HFFc6 (cell line): ENCODE measurements around the gene TLE4. TPM values are rescaled to one million over a fixed set of nuclear protein-coding genes. Genes with fewer than 3 reads are reported as not detected.
"Not testable (repeated sequence)": the region's sequence is repeated elsewhere in the genome, so short reads cannot be mapped to it uniquely, and the experiment has no call there.

ENCODE experiments used
- DNase-seq: peaks from one replicate; pipeline ENCODE4 v3.0.0-alpha.2; 2018
- H3K27ac Mint-ChIP-seq: 2 replicates; pipeline ENCODE4 v1.8.0; 2020; ENCODE audit warnings: mild to moderate bottlenecking, mixed read lengths
- H3K27me3 Mint-ChIP-seq: 2 replicates; pipeline ENCODE4 v1.8.0; 2021; ENCODE audit warnings: mild to moderate bottlenecking, moderate library complexity, mixed read lengths; ENCODE audit not compliant: insufficient read depth
- H3K36me3 Mint-ChIP-seq: 2 replicates; pipeline ENCODE4 v1.8.0; 2021; ENCODE audit warnings: low read depth, mixed read lengths
- H3K4me1 Mint-ChIP-seq: 2 replicates; pipeline ENCODE4 v1.8.0; 2020; ENCODE audit warnings: low read depth, mixed read lengths
- H3K4me3 Mint-ChIP-seq: 2 replicates; pipeline ENCODE4 v1.8.0; 2020; ENCODE audit warnings: mild to moderate bottlenecking, moderate library complexity, mixed read lengths
- H3K9me3 Mint-ChIP-seq: 2 replicates; pipeline ENCODE4 v1.8.0; 2020; ENCODE audit warnings: mild to moderate bottlenecking, mixed read lengths
- CTCF ChIP-seq: fragments of 200-600 bp; sonication (generic); IDR thresholded peaks from 2 replicates; pipeline ENCODE4 v1.5.0; 2021; ENCODE audit warnings: antibody characterized with exemption, mild to moderate bottlenecking
- total RNA-seq, 6 experiments: library from RNA; stranded (reverse); fragmentation: NEBNext Ultra II Directional; extraction: Animal tissue kit (Norgen Biotek cat#: 25700); gene quantifications; 2 replicates in 1 of 6; 3 replicates in 5 of 6; pipeline ENCODE4 v1.2.3, GENCODE V29; 2021

Gene TLE4
- total RNA-seq, 6 experiments from 2014 or later: 126 to 186 (median 139) TPM

- DNase-seq: no peak
- peaks cover 25% of the 10 kb centered on the region; the same call in 1 of the 2 replicates for H3K4me1 Mint-ChIP-seq
- peaks cover 34% of the 10 kb centered on the region for H3K36me3 Mint-ChIP-seq
Observed at GRCh38 chr9:79736051-79736450, 164.3 kb downstream of the TLE4 start.

GRCh38 chr9:79741381-79741780 lies 169.6 kb downstream of the TLE4 start:
- H3K27ac Mint-ChIP-seq: no peak overlapping the region
- no peak overlapping the region for H3K4me3 Mint-ChIP-seq
- H3K9me3 Mint-ChIP-seq: no peaks in the 10 kb centered on the region; the same call in 1 of the 2 replicates
- H3K36me3 Mint-ChIP-seq: no peaks in the 10 kb centered on the region
- DNase-seq: no peak
- TF ChIP-seq CTCF: no peak
- peaks cover 18% of the 10 kb centered on the region for H3K27me3 Mint-ChIP-seq
- no peaks in the 10 kb centered on the region for H3K4me1 Mint-ChIP-seq

More at GRCh38 chr9:79736051-79736450, 164.3 kb downstream of the TLE4 start:
- H3K27ac Mint-ChIP-seq: no peak overlapping the region
- H3K27me3 Mint-ChIP-seq: peaks cover 57% of the 10 kb centered on the region
- peak overlapping the region; percentile 3; the same call in 1 of the 2 replicates for H3K4me3 Mint-ChIP-seq
- peaks cover 26% of the 10 kb centered on the region for H3K9me3 Mint-ChIP-seq
- TF ChIP-seq CTCF: no peak

- no peak overlapping the region for H3K27ac Mint-ChIP-seq
- H3K27me3 Mint-ChIP-seq: peaks cover 12% of the 10 kb centered on the region
- no peaks in the 10 kb centered on the region for H3K9me3 Mint-ChIP-seq
- H3K4me1 Mint-ChIP-seq: no peaks in the 10 kb centered on the region
- H3K36me3 Mint-ChIP-seq: no peaks in the 10 kb centered on the region
- DNase-seq: no peak
- TF ChIP-seq CTCF: no peak
- no peak overlapping the region for H3K4me3 Mint-ChIP-seq
Observed at GRCh38 chr9:79742110-79742721, 170.5 kb downstream of the TLE4 start.

- no peak overlapping the region for H3K27ac Mint-ChIP-seq
- H3K4me3 Mint-ChIP-seq: no peak overlapping the region
- H3K4me1 Mint-ChIP-seq: no peaks in the 10 kb centered on the region
- no peaks in the 10 kb centered on the region for H3K36me3 Mint-ChIP-seq
- no peak for DNase-seq
- no peak for TF ChIP-seq CTCF
- H3K27me3 Mint-ChIP-seq: peaks cover 18% of the 10 kb centered on the region
- no peaks in the 10 kb centered on the region for H3K9me3 Mint-ChIP-seq
Observed at GRCh38 chr9:79744521-79744920, 172.8 kb downstream of the TLE4 start.

- Mint-ChIP-seq H3K4me3 (no peak overlapping the region), H3K27ac (no peak overlapping the region), H3K4me1 (no peaks in the 10 kb centered on the region), H3K9me3 (no peaks in the 10 kb centered on the region), H3K27me3 (peaks cover 14% of the 10 kb centered on the region), H3K36me3 (no peaks in the 10 kb centered on the region)
- TF ChIP-seq CTCF: no peak
- no peak for DNase-seq
Observed at GRCh38 chr9:79745752-79746336, 174.1 kb downstream of the TLE4 start.

GRCh38 chr9:79751895-79752466 lies 180.2 kb downstream of the TLE4 start:
- not testable (repeated sequence) for H3K36me3 Mint-ChIP-seq, DNase-seq, H3K9me3 Mint-ChIP-seq, H3K27ac Mint-ChIP-seq, H3K4me3 Mint-ChIP-seq, H3K4me1 Mint-ChIP-seq
- peaks cover 13% of the 10 kb centered on the region; the same call in 1 of the 2 replicates for H3K27me3 Mint-ChIP-seq
